AG04450 (cell line): ENCODE results near the gene FIG4. TPM values are rescaled to one million over a fixed set of nuclear protein-coding genes. Genes with fewer than 3 reads are reported as not detected.

ENCODE experiments used
- CTCF ChIA-PET: fragments of 300-600, 350-600 bp; formaldehyde crosslinking; extraction: SDS; loops from one replicate; lab custom pipeline; 2022; ENCODE audit warnings: antibody characterized with exemption, inconsistent platforms; lab: Charles Lee
- POLR2A ChIA-PET: fragments of 350-600 bp; formaldehyde crosslinking; extraction: SDS; loops from one replicate; lab custom pipeline; 2021; ENCODE audit warnings: antibody characterized with exemption, inconsistent platforms; lab: Yijun Ruan, JAX
- DNase-seq: peaks from one replicate; pipeline ENCODE4 v3.0.0-alpha.2; 2011; ENCODE audit warnings: low read depth, low spot score
- H3K27ac ChIP-seq: one replicate; pipeline ENCODE4 v1.5.1; 2012; ENCODE audit warnings: low read depth, low read length, control low read depth
- H3K27me3 ChIP-seq: one replicate; pipeline ENCODE4 v1.6.0; 2012; ENCODE audit warnings: low read length; ENCODE audit not compliant: control insufficient read depth, insufficient read depth
- H3K4me3 ChIP-seq: 2 replicates; pipeline ENCODE4 v1.5.1; 2011; ENCODE audit warnings: mild to moderate bottlenecking, low read depth, low read length, control low read depth
- H3K9me3 ChIP-seq: 2 replicates; pipeline ENCODE4 v1.5.1; 2012; ENCODE audit warnings: low read length; ENCODE audit not compliant: control insufficient read depth, insufficient read depth
- CTCF ChIP-seq: IDR thresholded peaks from 2 replicates; pipeline ENCODE4 v1.5.1; 2011; ENCODE audit warnings: low read depth, low read length, control low read depth, inconsistent platforms
- polyA plus RNA-seq: library from polyadenylated mRNA; depleted of rRNA; stranded (reverse); fragments of >200 nt; gene quantifications from 2 replicates; pipeline ENCODE4 v1.2.3, GENCODE V29; 2011

The FIG4 gene
- polyA plus RNA-seq, 1 experiment = 22.8 TPM

DNA sequence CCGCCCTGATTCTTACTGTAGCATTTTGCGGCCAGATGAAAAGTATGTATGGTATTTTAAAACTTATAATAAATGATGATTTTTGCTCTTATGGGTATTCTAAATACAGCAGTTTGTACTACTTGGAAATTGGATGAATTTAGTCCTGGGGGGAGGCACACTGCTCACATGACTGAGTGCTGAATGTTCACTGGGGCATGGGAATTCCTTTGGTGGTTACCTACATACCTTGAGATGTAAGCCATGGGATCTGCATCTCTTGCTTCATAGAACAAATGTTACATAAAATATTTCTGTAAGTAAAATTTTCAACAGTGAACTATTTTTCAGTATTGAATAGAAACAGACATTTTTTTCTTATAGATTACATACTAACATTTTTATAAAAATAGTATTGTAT lies 71.1 kb downstream of the FIG4 start:
- no peak overlapping the region for H3K27ac ChIP-seq
- no peak for DNase-seq
- CTCF ChIA-PET = no interaction called here
- POLR2A ChIA-PET = no interaction called here
- H3K27me3 ChIP-seq = no peaks in the 10 kb centered on the region
- no peak for TF ChIP-seq CTCF
- no peaks in the 10 kb centered on the region for H3K9me3 ChIP-seq
- no peak overlapping the region for H3K4me3 ChIP-seq

- no peak for DNase-seq
- H3K27ac ChIP-seq = no peak overlapping the region
- no peaks in the 10 kb centered on the region for H3K27me3 ChIP-seq
- H3K4me3 ChIP-seq = no peak overlapping the region
- ChIA-PET POLR2A (no interaction called here), CTCF (no interaction called here)
- TF ChIP-seq CTCF = no peak
- peaks cover under 1% of the 10 kb centered on the region; the same call in 1 of the 2 replicates for H3K9me3 ChIP-seq
These were observed 71.8 kb downstream of the FIG4 start for GRCh38 chr6:109762769-109763441.

DNA sequence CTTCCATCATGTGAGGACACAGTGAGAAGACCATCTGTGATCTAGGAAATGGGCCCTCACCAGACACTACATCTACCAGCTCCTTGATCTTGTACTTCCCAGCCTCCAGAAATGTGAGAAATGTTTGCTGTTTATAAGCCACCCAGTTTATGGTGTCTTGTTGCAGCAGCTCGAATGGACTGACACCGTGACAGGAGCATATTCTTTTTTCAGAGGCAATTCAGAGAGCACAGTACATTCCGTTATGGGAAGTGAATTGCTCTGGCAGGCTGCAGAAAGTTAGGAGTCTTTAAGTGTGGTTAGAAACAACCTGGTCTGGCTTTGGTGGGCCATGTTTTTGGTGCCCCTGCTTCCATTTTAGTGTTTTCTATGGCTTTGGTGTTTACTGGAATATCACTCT lies 75.1 kb downstream of the FIG4 start:
- ChIA-PET CTCF (interaction anchor here (0.8 kb wide), 1 partner anchor 273 kb away, joined by 4 read pairs; no protein-coding TSS in a partner anchor), POLR2A (no interaction called here)
- Histone ChIP-seq H3K27ac (no peak overlapping the region), H3K4me3 (no peak overlapping the region), H3K9me3 (peaks cover 4% of the 10 kb centered on the region), H3K27me3 (no peaks in the 10 kb centered on the region)
- no peak for DNase-seq
- no peak for TF ChIP-seq CTCF

- ChIA-PET CTCF (no interaction called here), POLR2A (no interaction called here)
- DNase-seq = no peak
- TF ChIP-seq CTCF = no peak
- no peak overlapping the region for H3K4me3 ChIP-seq
- no peak overlapping the region for H3K27ac ChIP-seq
- H3K27me3 ChIP-seq = no peaks in the 10 kb centered on the region
- peaks cover 4% of the 10 kb centered on the region for H3K9me3 ChIP-seq
These were observed 76.9 kb downstream of the FIG4 start for GRCh38 chr6:109767961-109768360.

DNA sequence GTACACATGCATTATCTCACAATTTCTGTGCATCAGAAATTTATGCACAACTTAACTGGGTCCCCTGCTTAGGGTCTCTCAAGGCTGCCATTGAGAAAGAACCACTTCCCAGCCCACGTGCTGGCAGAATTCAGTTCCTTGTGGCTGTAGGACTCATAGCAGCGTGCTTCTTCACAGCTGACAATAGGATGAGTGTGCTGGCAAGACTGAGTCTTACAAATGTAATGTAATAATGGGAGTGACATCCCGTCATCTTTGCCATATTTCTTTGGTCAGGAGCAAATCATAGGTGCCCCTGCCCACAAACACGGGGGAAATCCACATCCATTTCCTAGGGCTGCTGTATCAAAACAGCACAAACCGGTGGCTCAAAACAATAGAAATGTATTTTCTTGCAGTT lies 77.4 kb downstream of the FIG4 start:
- no peak for TF ChIP-seq CTCF
- Histone ChIP-seq H3K27ac (no peak overlapping the region), H3K27me3 (no peaks in the 10 kb centered on the region), H3K9me3 (peaks cover 4% of the 10 kb centered on the region), H3K4me3 (no peak overlapping the region)
- DNase-seq = no peak
- ChIA-PET POLR2A (no interaction called here), CTCF (no interaction called here)
